Measurements from ENCODE around the gene CCDC170.

CCDC170 gene

GRCh38 chr6:151655099-151655498 is 161.3 kb downstream of the CCDC170 start:
- H3K4me3 ChIP-seq (replicated peaks in 1 of 2; ENCODE audit: low read depth in 2 of 2, low read length in 2 of 2): no peak overlapping the region
- TF ChIP-seq CTCF (IDR thresholded peaks at IDR 0.05; ENCODE audit: low read depth, low read length): no peak
- no peak for DNase-seq (ENCODE audit: low read depth in 2 of 2)

GRCh38 chr6:151656392-151656791 is 162.6 kb downstream of the CCDC170 start:
- H3K4me3 ChIP-seq (replicated peaks in 1 of 2; ENCODE audit: low read depth in 2 of 2, low read length in 2 of 2): no peak overlapping the region
- no peak for TF ChIP-seq CTCF (IDR thresholded peaks at IDR 0.05; ENCODE audit: low read depth, low read length)
- DNase-seq (ENCODE audit: low read depth in 2 of 2): no peak

GRCh38 chr6:151658091-151658490 is 164.3 kb downstream of the CCDC170 start:
- no peak for DNase-seq (ENCODE audit: low read depth in 2 of 2)
- no peak overlapping the region for H3K4me3 ChIP-seq (replicated peaks in 1 of 2; ENCODE audit: low read depth in 2 of 2, low read length in 2 of 2)
- TF ChIP-seq CTCF (IDR thresholded peaks at IDR 0.05; ENCODE audit: low read depth, low read length): no peak

- no peak overlapping the region for H3K4me3 ChIP-seq (replicated peaks in 1 of 2; ENCODE audit: low read depth in 2 of 2, low read length in 2 of 2)
- no peak for DNase-seq (ENCODE audit: low read depth in 2 of 2)
- TF ChIP-seq CTCF (IDR thresholded peaks at IDR 0.05; ENCODE audit: low read depth, low read length): no peak
These were observed 165.4 kb downstream of the CCDC170 start for GRCh38 chr6:151659212-151659611.

GRCh38 chr6:151661509-151661908 is 167.7 kb downstream of the CCDC170 start:
- no peak overlapping the region for H3K4me3 ChIP-seq (replicated peaks in 1 of 2; ENCODE audit: low read depth in 2 of 2, low read length in 2 of 2)
- no peak for TF ChIP-seq CTCF (IDR thresholded peaks at IDR 0.05; ENCODE audit: low read depth, low read length)
- DNase-seq (ENCODE audit: low read depth in 2 of 2): no peak

- no peak for DNase-seq (ENCODE audit: low read depth in 2 of 2)
- no peak overlapping the region for H3K4me3 ChIP-seq (replicated peaks in 1 of 2; ENCODE audit: low read depth in 2 of 2, low read length in 2 of 2)
- TF ChIP-seq CTCF (IDR thresholded peaks at IDR 0.05; ENCODE audit: low read depth, low read length): peak; percentile 16
These were observed 168.1 kb downstream of the CCDC170 start for GRCh38 chr6:151661928-151662327.

- TF ChIP-seq CTCF (IDR thresholded peaks at IDR 0.05; ENCODE audit: low read depth, low read length): no peak
- no peak overlapping the region for H3K4me3 ChIP-seq (replicated peaks in 1 of 2; ENCODE audit: low read depth in 2 of 2, low read length in 2 of 2)
- no peak for DNase-seq (ENCODE audit: low read depth in 2 of 2)
These were observed 169.7 kb downstream of the CCDC170 start for GRCh38 chr6:151663559-151663958.

All from cardiac fibroblast (primary cell).